H1 (cell line): ENCODE results near the gene PEX26. TPM values are rescaled to one million over a fixed set of nuclear protein-coding genes. Genes with fewer than 3 reads are reported as not detected.

Source experiments
- CTCF ChIA-PET: fragments of 300-600 bp; sonication (Branson Sonifier 250); formaldehyde crosslinking; loops from one replicate; lab custom pipeline; 2021; ENCODE audit not compliant: partially characterized antibody; lab: Charles Lee
- POLR2A ChIA-PET: fragments of 300-600 bp; sonication (Branson Sonifier 250); formaldehyde crosslinking; loops from one replicate; lab custom pipeline; 2021; ENCODE audit warnings: inconsistent platforms; ENCODE audit not compliant: partially characterized antibody; lab: Charles Lee
- DNase-seq, 2 experiments: peaks; one replicate each; pipeline versions ENCODE4 v3.0.0 to v3.0.0-alpha.2; 2010 to 2022; ENCODE audit warnings: low spot score in 2 of 2, low read depth in 1 of 2, mixed read lengths in 1 of 2
- FAIRE-seq: peaks from 2 replicates; lab custom pipeline; 2011; peaks lifted over from hg19 to GRCh38; lab: Jason Lieb, UNC
- H2AFZ ChIP-seq: 2 replicates; pipeline ENCODE4 v1.8.1; 2012; ENCODE audit warnings: low read length, inconsistent platforms
- H2AK5ac ChIP-seq: 2 replicates; pipeline ENCODE4 v1.6.1; 2013; ENCODE audit warnings: low read depth, low read length
- H2BK120ac ChIP-seq: replicated peaks from 2 replicates; pipeline ENCODE3; 2013; ENCODE audit warnings: low read depth, low read length, inconsistent platforms
- H2BK12ac ChIP-seq: 2 replicates; pipeline ENCODE4 v1.6.1; 2013; ENCODE audit warnings: low read depth, low read length
- H2BK15ac ChIP-seq: 2 replicates; pipeline ENCODE4 v1.6.1; 2013; ENCODE audit warnings: low read length
- H2BK20ac ChIP-seq: 2 replicates; pipeline ENCODE4 v1.6.1; 2013; ENCODE audit warnings: low read length
- H2BK5ac ChIP-seq: 2 replicates; pipeline ENCODE4 v1.6.1; 2013; ENCODE audit warnings: low read depth, low read length
- H3K14ac ChIP-seq: 2 replicates; pipeline ENCODE4 v1.6.1; 2013; ENCODE audit warnings: inconsistent platforms; ENCODE audit not compliant: insufficient read length
- H3K18ac ChIP-seq: 2 replicates; pipeline ENCODE4 v1.6.1; 2013; ENCODE audit warnings: low read length; ENCODE audit errors: extremely low read depth
- H3K23ac ChIP-seq: 2 replicates; pipeline ENCODE4 v1.6.1; 2013; ENCODE audit warnings: inconsistent platforms; ENCODE audit not compliant: insufficient read length
- H3K23me2 ChIP-seq: 2 replicates; pipeline ENCODE4 v1.6.1; 2013; ENCODE audit warnings: low read depth, low read length
- H3K27ac ChIP-seq: 2 replicates; pipeline ENCODE4 v1.6.1; 2011; ENCODE audit warnings: low read depth, low read length, inconsistent platforms
- H3K27me3 ChIP-seq, 4 experiments: replicated peaks in 1 of 4; 1 replicate in 1 of 4; 2 replicates in 3 of 4; pipeline versions ENCODE4 v1.6.1 to v1.8.1; 2011 to 2013; ENCODE audit warnings: low read length in 3 of 4, mild to moderate bottlenecking in 3 of 4, inconsistent platforms in 2 of 4, mixed read lengths in 2 of 4, moderate library complexity in 1 of 4; ENCODE audit not compliant: control insufficient read depth in 3 of 4, insufficient read depth in 3 of 4; ENCODE audit errors: extremely low read depth in 1 of 4
- H3K36me3 ChIP-seq, 4 experiments: 2 replicates each; pipeline versions ENCODE4 v1.6.1 to v1.8.1; 2011 to 2013; ENCODE audit warnings: mild to moderate bottlenecking in 4 of 4, low read length in 3 of 4, moderate library complexity in 2 of 4, control low read depth in 1 of 4, inconsistent platforms in 1 of 4; ENCODE audit not compliant: insufficient read depth in 4 of 4, control insufficient read depth in 2 of 4
- H3K4ac ChIP-seq: replicated peaks from 2 replicates; pipeline ENCODE3; 2013; ENCODE audit warnings: low read length, low read depth, mixed read lengths, inconsistent platforms; ENCODE audit not compliant: insufficient read length
- H3K4me1 ChIP-seq, 4 experiments: replicated peaks in 1 of 4; 1 replicate in 1 of 4; 2 replicates in 3 of 4; pipeline versions ENCODE4 v1.6.1 to v1.8.1; 2011 to 2013; ENCODE audit warnings: low read length in 3 of 4, inconsistent platforms in 2 of 4, mixed read lengths in 1 of 4; ENCODE audit not compliant: insufficient read depth in 4 of 4, control insufficient read depth in 3 of 4
- H3K4me2 ChIP-seq, 2 experiments: 2 replicates each; pipeline versions ENCODE4 v1.6.1 to v1.8.1; 2011 to 2013; ENCODE audit warnings: low read depth in 2 of 2, low read length in 2 of 2, control low read depth in 1 of 2, inconsistent platforms in 1 of 2, mild to moderate bottlenecking in 1 of 2; ENCODE audit not compliant: insufficient read depth in 1 of 2
- H3K4me3 ChIP-seq, 4 experiments: fragments of 200-600, 300-600 bp in 1 of 4; sonication (generic), shearing (Covaris generic), sonication (Bioruptor Twin) in 1 of 4; 2 replicates each; pipeline versions ENCODE4 v1.5.1 to v1.8.1; 2011 to 2016; ENCODE audit warnings: low read length in 4 of 4, low read depth in 3 of 4, control low read depth in 2 of 4, inconsistent platforms in 2 of 4, mild to moderate bottlenecking in 2 of 4, mixed read lengths in 1 of 4, moderate library complexity in 1 of 4; ENCODE audit not compliant: insufficient read depth in 2 of 4; ENCODE audit errors: extremely low read depth in 1 of 4
- H3K56ac ChIP-seq: replicated peaks from 2 replicates; pipeline ENCODE3; 2013; ENCODE audit warnings: low read depth, mild to moderate bottlenecking, mixed read lengths, low read length, inconsistent platforms; ENCODE audit not compliant: insufficient read length
- H3K79me1 ChIP-seq: 2 replicates; pipeline ENCODE4 v1.6.1; 2013; ENCODE audit warnings: low read depth, low read length, control low read depth
- H3K79me2 ChIP-seq, 2 experiments: 2 replicates each; pipeline versions ENCODE4 v1.6.1 to v1.8.1; 2012 to 2013; ENCODE audit warnings: low read length in 2 of 2, mild to moderate bottlenecking in 2 of 2, inconsistent platforms in 1 of 2; ENCODE audit not compliant: insufficient read depth in 2 of 2, control insufficient read depth in 1 of 2
- H3K9ac ChIP-seq, 4 experiments: replicated peaks in 1 of 4; 1 replicate in 1 of 4; 2 replicates in 3 of 4; pipeline versions ENCODE4 v1.6.1 to v1.8.1; 2011 to 2013; ENCODE audit warnings: low read depth in 3 of 4, low read length in 3 of 4, control low read depth in 2 of 4, mild to moderate bottlenecking in 2 of 4, moderate library complexity in 2 of 4, inconsistent platforms in 1 of 4; ENCODE audit errors: extremely low read depth in 1 of 4
- H3K9me3 ChIP-seq, 2 experiments: 2 replicates each; pipeline versions ENCODE4 v1.6.1 to v1.8.1; 2012 to 2013; ENCODE audit warnings: mild to moderate bottlenecking in 2 of 2, moderate library complexity in 2 of 2, control low read depth in 1 of 2, inconsistent platforms in 1 of 2, low read depth in 1 of 2, low read length in 1 of 2, mixed read lengths in 1 of 2; ENCODE audit not compliant: insufficient read depth in 2 of 2
- H4K20me1 ChIP-seq, 2 experiments: replicated peaks in 1 of 2; 2 replicates each; pipeline versions ENCODE3 to v1.8.1; 2011 to 2013; ENCODE audit warnings: inconsistent platforms in 2 of 2, low read length in 2 of 2, mild to moderate bottlenecking in 1 of 2; ENCODE audit not compliant: insufficient read depth in 2 of 2, control insufficient read depth in 1 of 2
- H4K5ac ChIP-seq: 2 replicates; pipeline ENCODE4 v1.6.1; 2013; ENCODE audit warnings: low read length, low read depth, mixed read lengths, inconsistent platforms; ENCODE audit not compliant: insufficient read length
- H4K8ac ChIP-seq: 2 replicates; pipeline ENCODE4 v1.8.0; 2013; ENCODE audit warnings: mild to moderate bottlenecking, moderate library complexity, low read length, inconsistent platforms; ENCODE audit not compliant: insufficient read depth; ENCODE audit errors: extremely low read depth
- H4K91ac ChIP-seq: replicated peaks from 2 replicates; pipeline ENCODE3; 2013; ENCODE audit warnings: low read length, mixed read lengths, inconsistent platforms; ENCODE audit not compliant: insufficient read length
- CTBP2 ChIP-seq: IDR thresholded peaks from 2 replicates; pipeline ENCODE4 v1.7.0; 2011; ENCODE audit warnings: borderline replicate concordance, mild to moderate bottlenecking, moderate library complexity, mixed read lengths, low read length; ENCODE audit not compliant: insufficient read depth, insufficient read length
- JUN ChIP-seq: IDR thresholded peaks from 2 replicates; pipeline ENCODE4 v1.6.1; 2011; ENCODE audit warnings: low read depth, mild to moderate bottlenecking, improper control_type of control experiment, low read length
- KDM5A ChIP-seq: fragments of 200-600 bp; IDR thresholded peaks from 2 replicates; pipeline ENCODE4 v1.7.1; 2012; ENCODE audit warnings: mild to moderate bottlenecking, low read length, inconsistent platforms, mixed read lengths
- NANOG ChIP-seq: IDR thresholded peaks from 2 replicates; pipeline ENCODE4 v1.6.1; 2011; ENCODE audit warnings: low read length, low read depth, mild to moderate bottlenecking, inconsistent platforms; ENCODE audit not compliant: insufficient read depth, poor library complexity, severe bottlenecking
- SAP30 ChIP-seq: fragments of 300-600 bp; sonication (generic); IDR thresholded peaks from 2 replicates; pipeline ENCODE4 v1.7.1; 2012; ENCODE audit warnings: low read length, moderate library complexity, mild to moderate bottlenecking, inconsistent platforms; ENCODE audit not compliant: insufficient read depth, insufficient replicate concordance
- TAF1 ChIP-seq: IDR thresholded peaks from 2 replicates; pipeline ENCODE4 v1.6.1; 2011; ENCODE audit warnings: mild to moderate bottlenecking, low read depth, low read length
- TEAD4 ChIP-seq: IDR thresholded peaks from 2 replicates; pipeline ENCODE4 v1.6.1; 2012; ENCODE audit warnings: low read depth, low read length, inconsistent platforms, mixed read lengths
- YY1 ChIP-seq: IDR thresholded peaks from 2 replicates; pipeline ENCODE4 v1.6.1; 2011; ENCODE audit warnings: low read depth, mild to moderate bottlenecking, low read length
- WGBS, 2 experiments: shearing (Covaris generic) in 1 of 2; methylation state at CpG; one replicate each; pipeline versions ENCODE4 v1.1.6 to v1.1.7; 2013 to 2015; ENCODE audit warnings: low lambda C conversion rate in 2 of 2, mixed read lengths in 2 of 2, inconsistent platforms in 1 of 2, low coverage in 1 of 2, missing lambda C conversion rate in 1 of 2; ENCODE audit not compliant: insufficient replicate concordance in 2 of 2, insufficient coverage in 1 of 2, insufficient read length in 1 of 2; ENCODE audit errors: extremely low coverage in 1 of 2, missing lambda C conversion rate in 1 of 2; 5-methylcytosine and 5-hydroxymethylcytosine counted together
- polyA plus RNA-seq, 7 experiments: library from polyadenylated mRNA; depleted of rRNA in 3 of 7; stranded (reverse) in 5 of 7; unstranded in 2 of 7; fragments of >200 nt in 5 of 7; fragments of 200-250 nt in 2 of 7; gene quantifications; 1 replicate in 5 of 7; 2 replicates in 1 of 7; 4 replicates in 1 of 7; pipeline versions ENCODE4 v1.2.1 to v1.2.3, GENCODE V29; 2011 to 2013; ENCODE audit warnings: missing spikeins in 2 of 7, mixed read lengths in 2 of 7
- total RNA-seq: library from RNA; stranded (reverse); fragmentation: NEBNext Ultra II Directional; extraction: Animal tissue kit (Norgen Biotek cat#: 25700); gene quantifications from 2 replicates; pipeline ENCODE4 v1.2.1, GENCODE V29; 2021
- TF ChIP-seq, protein P1 (sequence below), 3 experiments: IDR thresholded peaks; 1 replicate in 2 of 3; 2 replicates in 1 of 3; pipeline versions ENCODE4 v1.5.1 to v1.6.1; 2011; ENCODE audit warnings: low read length in 3 of 3, mild to moderate bottlenecking in 3 of 3, inconsistent platforms in 2 of 3, low read depth in 1 of 3, moderate library complexity in 1 of 3; ENCODE audit not compliant: insufficient read depth in 1 of 3; ENCODE audit errors: control extremely low read depth in 1 of 3

Gene PEX26
- total and polyA plus RNA-seq, 2 of the 8 experiments (the other 6 are each of a cell fraction or from before 2014, with no cell fraction given), result 33.1 to 49.0 TPM

DNA sequence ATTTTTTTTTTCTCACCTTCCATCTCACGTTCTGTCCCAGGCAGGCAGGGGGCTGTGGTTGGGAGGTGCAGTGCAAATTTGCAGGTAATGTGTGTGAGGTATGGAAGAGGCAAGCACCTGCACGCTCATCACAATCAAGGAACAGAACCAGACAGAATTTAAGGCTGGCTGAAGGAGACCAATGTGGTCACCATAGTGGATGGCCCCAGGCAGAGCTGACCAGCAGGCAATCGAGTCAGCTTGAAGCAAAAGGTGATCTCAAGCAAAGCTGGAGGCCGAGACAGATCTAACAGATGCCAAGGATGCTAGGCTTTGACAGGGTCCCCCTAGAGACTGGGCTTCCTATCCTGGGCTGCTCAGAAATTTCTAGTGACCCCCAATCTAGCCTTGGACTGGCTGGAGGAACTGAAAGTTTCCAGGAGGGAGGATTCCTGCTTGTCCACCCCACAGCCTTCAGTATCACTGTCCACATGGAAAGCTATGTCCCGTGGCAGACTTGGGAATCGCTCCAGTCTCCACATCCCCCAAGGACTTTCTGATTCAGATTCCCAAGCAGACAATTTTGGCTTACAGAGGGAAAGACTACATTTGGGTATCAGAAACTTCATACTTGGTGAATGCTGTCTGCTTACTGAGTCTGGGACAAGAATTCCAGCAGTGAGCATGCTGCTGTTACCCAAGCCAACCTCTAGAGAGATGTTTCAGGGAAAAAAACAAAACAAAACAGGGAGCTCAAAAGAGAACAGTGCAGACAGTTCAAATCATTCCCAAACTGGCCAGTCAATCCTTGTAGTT lies 44.4 kb upstream of the PEX26 start:
- H3K4me1 ChIP-seq, result peaks cover 0 to 2% (median 1%) of the 10 kb centered on the region in 4 experiments; a peak in 1 of 7 replicates
- no peak overlapping the region for H3K9ac ChIP-seq
- H3K9me3 ChIP-seq, result no peaks in the 10 kb centered on the region
- no peak overlapping the region for H2BK5ac ChIP-seq
- H3K27ac ChIP-seq, result no peak overlapping the region
- POLR2A ChIA-PET, result no interaction called here
- no peaks in the 10 kb centered on the region for H3K36me3 ChIP-seq
- H4K91ac ChIP-seq, result no peak overlapping the region
- FAIRE-seq, result no peak
- 85% methylated on average over 6 of the region's 6 CpGs; no CpG with 5 or more reads in 1 of the 2 experiments for WGBS, 2 experiments
- H3K23ac ChIP-seq, result no peak overlapping the region
- H3K4ac ChIP-seq, result no peak overlapping the region
- no peak overlapping the region for H3K4me3 ChIP-seq
- H3K79me2 ChIP-seq, result no peaks in the 10 kb centered on the region
- H4K8ac ChIP-seq, result no peak overlapping the region
- no peak overlapping the region for H2BK120ac ChIP-seq
- no peak overlapping the region for H2BK15ac ChIP-seq
- no peak overlapping the region for H3K14ac ChIP-seq
- H2AFZ ChIP-seq, result no peak overlapping the region
- H3K27me3 ChIP-seq, result no peaks in the 10 kb centered on the region
- no peak for DNase-seq
- H3K4me2 ChIP-seq, result no peak overlapping the region
- H3K56ac ChIP-seq, result no peak overlapping the region
- H3K23me2 ChIP-seq, result no peaks in the 10 kb centered on the region
- CTCF ChIA-PET, result interaction anchor here (0.6 to 1.2 kb wide), 4 partner anchors 10 to 1697 kb away, joined by 3 read pairs; no protein-coding TSS in a partner anchor
- H3K18ac ChIP-seq, result no peak overlapping the region
- H3K79me1 ChIP-seq, result no peaks in the 10 kb centered on the region
- H4K5ac ChIP-seq, result no peak overlapping the region
- H2BK20ac ChIP-seq, result no peak overlapping the region
- no peak overlapping the region for H2BK12ac ChIP-seq
- peaks cover 0 to under 1% of the 10 kb centered on the region in 2 experiments for H4K20me1 ChIP-seq
- H2AK5ac ChIP-seq, result no peak overlapping the region
- TF ChIP-seq KDM5A (no peak), YY1 (no peak), TAF1 (no peak), JUN (no peak), NANOG (no peak), TEAD4 (no peak), SAP30 (no peak), CTBP2 (no peak)
- TF ChIP-seq, protein P1, sequence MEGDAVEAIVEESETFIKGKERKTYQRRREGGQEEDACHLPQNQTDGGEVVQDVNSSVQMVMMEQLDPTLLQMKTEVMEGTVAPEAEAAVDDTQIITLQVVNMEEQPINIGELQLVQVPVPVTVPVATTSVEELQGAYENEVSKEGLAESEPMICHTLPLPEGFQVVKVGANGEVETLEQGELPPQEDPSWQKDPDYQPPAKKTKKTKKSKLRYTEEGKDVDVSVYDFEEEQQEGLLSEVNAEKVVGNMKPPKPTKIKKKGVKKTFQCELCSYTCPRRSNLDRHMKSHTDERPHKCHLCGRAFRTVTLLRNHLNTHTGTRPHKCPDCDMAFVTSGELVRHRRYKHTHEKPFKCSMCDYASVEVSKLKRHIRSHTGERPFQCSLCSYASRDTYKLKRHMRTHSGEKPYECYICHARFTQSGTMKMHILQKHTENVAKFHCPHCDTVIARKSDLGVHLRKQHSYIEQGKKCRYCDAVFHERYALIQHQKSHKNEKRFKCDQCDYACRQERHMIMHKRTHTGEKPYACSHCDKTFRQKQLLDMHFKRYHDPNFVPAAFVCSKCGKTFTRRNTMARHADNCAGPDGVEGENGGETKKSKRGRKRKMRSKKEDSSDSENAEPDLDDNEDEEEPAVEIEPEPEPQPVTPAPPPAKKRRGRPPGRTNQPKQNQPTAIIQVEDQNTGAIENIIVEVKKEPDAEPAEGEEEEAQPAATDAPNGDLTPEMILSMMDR (IDR thresholded peaks at IDR 0.05; ENCODE audit: control extremely low read depth in 1 of 3, insufficient read depth in 1 of 3, low read depth in 1 of 3, low read length in 3 of 3), result no peak
